DND-41 (cell line): ENCODE data around the gene FBXW12.

ENCODE experiments used
- ATAC-seq: fragments of 200-7000 bp; cut with Tn5 transposase; 3 replicates; pipeline ENCODE4 v1.9.1; 2021; ENCODE audit warnings: low read depth; ENCODE audit not compliant: insufficient read depth
- DNase-seq: peaks from one replicate; pipeline ENCODE4 v3.0.0-alpha.2; 2020
- H2AFZ ChIP-seq: 2 replicates; pipeline ENCODE4 v1.6.0; 2012; ENCODE audit warnings: low read depth, low read length
- H3K27ac ChIP-seq: 2 replicates; pipeline ENCODE4 v1.5.1; 2012; ENCODE audit warnings: low read length, inconsistent platforms
- H3K27me3 ChIP-seq: fragments of 200-600 bp; sonication (generic); 2 replicates; pipeline ENCODE4 v1.6.0; 2012; ENCODE audit warnings: low read length, mild to moderate bottlenecking, inconsistent platforms; ENCODE audit not compliant: insufficient read depth, poor library complexity
- H3K36me3 ChIP-seq: 2 replicates; pipeline ENCODE4 v1.5.1; 2012; ENCODE audit warnings: low read length, inconsistent platforms; ENCODE audit not compliant: insufficient read depth
- H3K4me1 ChIP-seq: 2 replicates; pipeline ENCODE4 v1.5.1; 2012; ENCODE audit warnings: mild to moderate bottlenecking, low read length; ENCODE audit not compliant: insufficient read depth
- H3K4me2 ChIP-seq: 2 replicates; pipeline ENCODE4 v1.6.0; 2012; ENCODE audit warnings: mild to moderate bottlenecking, moderate library complexity, low read length, inconsistent platforms; ENCODE audit not compliant: insufficient read depth
- H3K4me3 ChIP-seq, 2 experiments: fragments of 200-600 bp in 1 of 2; shearing (Covaris generic) in 1 of 2; 2 replicates each; pipeline ENCODE4 v1.5.1; 2012 to 2016; ENCODE audit warnings: inconsistent platforms in 2 of 2, low read length in 2 of 2, mild to moderate bottlenecking in 2 of 2, low read depth in 1 of 2, moderate library complexity in 1 of 2
- H3K79me2 ChIP-seq: 2 replicates; pipeline ENCODE4 v1.6.0; 2012; ENCODE audit warnings: low read length, inconsistent platforms; ENCODE audit not compliant: insufficient read depth
- H3K9ac ChIP-seq: 2 replicates; pipeline ENCODE4 v1.6.0; 2012; ENCODE audit warnings: low read depth, mild to moderate bottlenecking, inconsistent platforms, low read length, moderate library complexity
- H3K9me3 ChIP-seq: 2 replicates; pipeline ENCODE4 v1.5.1; 2012; ENCODE audit warnings: low read length, moderate library complexity, mild to moderate bottlenecking, inconsistent platforms; ENCODE audit not compliant: insufficient read depth, severe bottlenecking
- H4K20me1 ChIP-seq: 2 replicates; pipeline ENCODE4 v1.6.0; 2012; ENCODE audit warnings: low read length; ENCODE audit not compliant: insufficient read depth
- EZH2 ChIP-seq: IDR thresholded peaks from 3 replicates; pipeline ENCODE4 v1.6.1; 2012; ENCODE audit warnings: borderline replicate concordance, low read depth, mild to moderate bottlenecking, moderate library complexity, low read length, inconsistent platforms; ENCODE audit not compliant: severe bottlenecking
- TF ChIP-seq, protein P1 (sequence below): IDR thresholded peaks from 2 replicates; pipeline ENCODE4 v1.5.1; 2012; ENCODE audit warnings: borderline replicate concordance, low read length, moderate library complexity, mild to moderate bottlenecking; ENCODE audit not compliant: poor library complexity, severe bottlenecking; ENCODE audit errors: extremely low read depth

The FBXW12 gene

GRCh38 chr3:48409291-48410201, 37.5 kb downstream of the FBXW12 start:
- Histone ChIP-seq H3K4me1 (no peaks in the 10 kb centered on the region), H3K27ac (no peak overlapping the region), H3K4me3 (no peak overlapping the region), H2AFZ (no peak overlapping the region), H3K36me3 (no peaks in the 10 kb centered on the region), H3K27me3 (no peaks in the 10 kb centered on the region), H4K20me1 (peaks cover 8% of the 10 kb centered on the region; the same call in 1 of the 2 replicates), H3K9ac (no peak overlapping the region), H3K9me3 (no peaks in the 10 kb centered on the region), H3K79me2 (no peaks in the 10 kb centered on the region), H3K4me2 (no peak overlapping the region)
- no peak for DNase-seq
- ATAC-seq = no peak
- TF ChIP-seq EZH2 = no peak
- TF ChIP-seq, protein P1, sequence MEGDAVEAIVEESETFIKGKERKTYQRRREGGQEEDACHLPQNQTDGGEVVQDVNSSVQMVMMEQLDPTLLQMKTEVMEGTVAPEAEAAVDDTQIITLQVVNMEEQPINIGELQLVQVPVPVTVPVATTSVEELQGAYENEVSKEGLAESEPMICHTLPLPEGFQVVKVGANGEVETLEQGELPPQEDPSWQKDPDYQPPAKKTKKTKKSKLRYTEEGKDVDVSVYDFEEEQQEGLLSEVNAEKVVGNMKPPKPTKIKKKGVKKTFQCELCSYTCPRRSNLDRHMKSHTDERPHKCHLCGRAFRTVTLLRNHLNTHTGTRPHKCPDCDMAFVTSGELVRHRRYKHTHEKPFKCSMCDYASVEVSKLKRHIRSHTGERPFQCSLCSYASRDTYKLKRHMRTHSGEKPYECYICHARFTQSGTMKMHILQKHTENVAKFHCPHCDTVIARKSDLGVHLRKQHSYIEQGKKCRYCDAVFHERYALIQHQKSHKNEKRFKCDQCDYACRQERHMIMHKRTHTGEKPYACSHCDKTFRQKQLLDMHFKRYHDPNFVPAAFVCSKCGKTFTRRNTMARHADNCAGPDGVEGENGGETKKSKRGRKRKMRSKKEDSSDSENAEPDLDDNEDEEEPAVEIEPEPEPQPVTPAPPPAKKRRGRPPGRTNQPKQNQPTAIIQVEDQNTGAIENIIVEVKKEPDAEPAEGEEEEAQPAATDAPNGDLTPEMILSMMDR = no peak

DNA sequence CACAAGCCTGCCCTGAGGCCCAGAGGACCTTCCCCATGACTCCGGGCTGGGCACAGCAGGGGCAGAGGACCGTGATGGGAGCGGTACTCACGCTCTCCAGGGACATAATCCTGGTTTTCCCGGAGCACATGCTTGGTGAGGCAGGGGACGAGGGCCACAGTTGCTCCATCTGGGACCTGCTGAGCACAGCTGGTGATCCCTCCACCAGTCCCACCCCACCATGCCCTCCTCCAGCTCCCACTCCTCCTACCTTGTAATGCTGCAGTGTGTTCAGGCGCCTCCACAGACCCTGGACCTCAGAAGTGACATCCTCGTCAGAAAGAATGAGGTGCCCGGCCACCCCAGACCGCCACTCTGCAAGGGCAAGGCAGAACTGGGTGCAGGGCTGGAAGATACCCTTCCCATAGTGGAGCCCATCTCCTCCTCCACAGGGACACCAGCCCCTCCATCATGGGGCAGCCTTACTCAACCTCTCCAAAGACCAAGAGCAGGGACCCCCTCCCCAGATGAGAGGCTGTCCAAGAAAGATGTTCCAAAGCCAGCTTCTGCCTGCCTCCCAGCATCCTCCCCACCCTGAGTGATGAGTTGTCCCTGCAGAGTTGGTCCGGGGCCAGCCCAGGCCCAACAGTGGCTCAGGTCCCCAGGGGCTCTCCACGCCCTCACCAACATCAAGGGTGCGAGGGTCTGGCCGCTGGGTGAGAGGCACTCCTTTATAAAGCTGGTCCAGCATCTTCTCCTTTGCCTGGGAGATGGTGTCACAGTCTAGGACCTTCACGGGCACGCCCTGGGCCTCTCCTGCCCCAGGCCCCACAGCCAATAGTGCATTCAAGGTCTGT, 38.4 kb downstream of the FBXW12 start:
- Histone ChIP-seq H3K27me3 (no peaks in the 10 kb centered on the region), H4K20me1 (peaks cover 3% of the 10 kb centered on the region; the same call in 1 of the 2 replicates)
- ATAC-seq = no peak

DNA sequence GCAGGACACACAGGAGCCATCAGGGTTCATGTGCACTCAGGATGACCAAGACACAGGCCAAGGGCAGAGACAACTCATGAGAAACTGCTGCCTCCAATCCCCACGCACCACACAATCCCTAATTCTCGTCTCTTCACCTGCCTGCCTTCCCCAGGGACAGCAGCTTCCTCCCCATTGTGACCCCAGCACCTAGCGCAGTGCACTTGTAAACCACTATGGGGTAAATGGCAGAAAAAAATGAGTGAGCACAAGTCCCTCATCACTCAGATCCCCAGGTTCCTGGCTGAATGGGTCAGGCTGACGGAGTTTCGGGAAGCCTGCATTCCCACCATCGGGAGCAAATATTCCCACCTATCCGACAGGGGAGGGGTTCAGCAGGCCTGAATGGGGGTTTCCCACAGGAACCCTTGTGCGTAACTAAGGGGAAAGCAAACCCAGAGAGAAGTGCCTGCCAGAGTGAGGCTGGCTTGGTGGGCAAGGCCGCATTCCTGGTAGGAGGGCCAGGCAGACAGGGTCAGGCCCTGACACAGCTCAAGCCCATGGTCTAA, 39.1 kb downstream of the FBXW12 start:
- TF ChIP-seq, protein P1 = no peak
- TF ChIP-seq EZH2 = no peak
- Histone ChIP-seq H3K4me1 (no peaks in the 10 kb centered on the region), H3K9me3 (no peaks in the 10 kb centered on the region), H3K4me2 (no peak overlapping the region), H3K9ac (no peak overlapping the region), H2AFZ (no peak overlapping the region), H3K4me3 (no peak overlapping the region), H3K36me3 (no peaks in the 10 kb centered on the region), H4K20me1 (peaks cover 3% of the 10 kb centered on the region; the same call in 1 of the 2 replicates), H3K27ac (no peak overlapping the region), H3K27me3 (no peaks in the 10 kb centered on the region), H3K79me2 (no peaks in the 10 kb centered on the region)
- ATAC-seq (no peak), DNase-seq (no peak)

More for the DNA sequence above, 38.4 kb downstream of the FBXW12 start:
- Histone ChIP-seq H3K79me2 (no peaks in the 10 kb centered on the region), H2AFZ (no peak overlapping the region), H3K4me2 (no peak overlapping the region), H3K9ac (no peak overlapping the region), H3K4me1 (no peaks in the 10 kb centered on the region), H3K27ac (no peak overlapping the region), H3K36me3 (no peaks in the 10 kb centered on the region), H3K9me3 (no peaks in the 10 kb centered on the region), H3K4me3 (no peak overlapping the region)
- no peak for DNase-seq
- no peak for TF ChIP-seq EZH2
- TF ChIP-seq, protein P1 = no peak
